GM03348 (cell line): ENCODE data around the gene NKX2-2.
"Not testable (repeated sequence)": the region's sequence is repeated elsewhere in the genome, so short reads cannot be mapped to it uniquely, and the experiment has no call there.

Source experiments
- DNase-seq: peaks from one replicate; pipeline ENCODE4 v3.0.0; 2012; ENCODE audit warnings: low spot score

The NKX2-2 gene

DNA sequence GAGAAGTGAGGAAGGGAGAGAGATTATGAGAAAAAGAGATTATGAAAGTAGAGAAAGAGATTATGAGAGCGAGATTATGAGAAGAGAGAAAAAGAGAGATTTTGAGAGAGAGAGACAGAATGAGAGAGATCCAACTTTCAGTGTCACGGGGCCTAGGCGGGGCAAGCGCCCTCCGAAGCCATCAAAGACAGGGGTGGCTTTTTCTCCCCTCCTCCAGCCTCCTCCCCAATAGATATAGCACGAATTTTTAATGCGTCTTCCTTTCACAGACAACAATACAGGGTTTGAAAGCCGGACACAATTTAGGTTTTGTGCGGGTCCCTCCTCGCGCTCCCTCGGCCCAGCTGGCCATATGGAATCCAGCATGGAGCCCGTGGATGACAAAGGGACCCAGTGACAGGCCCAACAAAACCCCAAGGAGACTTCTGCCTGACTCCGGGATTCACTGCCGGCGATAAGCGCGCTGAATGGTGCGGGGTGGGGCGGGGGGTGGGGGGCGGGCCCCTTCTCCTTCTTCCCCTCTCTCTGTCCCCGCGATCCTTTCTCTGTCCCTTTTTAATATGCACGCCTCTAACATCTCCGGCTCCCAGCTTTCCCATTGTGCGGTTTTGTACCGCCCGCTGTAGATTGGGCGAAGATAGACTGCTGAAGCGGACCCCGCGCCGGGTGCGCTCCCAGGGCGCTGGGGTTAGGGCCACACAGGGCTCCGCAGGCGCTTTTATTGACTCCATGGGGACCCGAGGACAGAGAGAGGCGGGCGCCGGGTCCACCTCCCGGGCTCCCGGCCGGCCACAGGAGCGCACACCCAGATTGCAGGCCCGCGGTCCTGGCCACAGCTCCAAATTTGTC lies 5.4 kb downstream of the NKX2-2 start:
- DNase-seq: no peak

DNA sequence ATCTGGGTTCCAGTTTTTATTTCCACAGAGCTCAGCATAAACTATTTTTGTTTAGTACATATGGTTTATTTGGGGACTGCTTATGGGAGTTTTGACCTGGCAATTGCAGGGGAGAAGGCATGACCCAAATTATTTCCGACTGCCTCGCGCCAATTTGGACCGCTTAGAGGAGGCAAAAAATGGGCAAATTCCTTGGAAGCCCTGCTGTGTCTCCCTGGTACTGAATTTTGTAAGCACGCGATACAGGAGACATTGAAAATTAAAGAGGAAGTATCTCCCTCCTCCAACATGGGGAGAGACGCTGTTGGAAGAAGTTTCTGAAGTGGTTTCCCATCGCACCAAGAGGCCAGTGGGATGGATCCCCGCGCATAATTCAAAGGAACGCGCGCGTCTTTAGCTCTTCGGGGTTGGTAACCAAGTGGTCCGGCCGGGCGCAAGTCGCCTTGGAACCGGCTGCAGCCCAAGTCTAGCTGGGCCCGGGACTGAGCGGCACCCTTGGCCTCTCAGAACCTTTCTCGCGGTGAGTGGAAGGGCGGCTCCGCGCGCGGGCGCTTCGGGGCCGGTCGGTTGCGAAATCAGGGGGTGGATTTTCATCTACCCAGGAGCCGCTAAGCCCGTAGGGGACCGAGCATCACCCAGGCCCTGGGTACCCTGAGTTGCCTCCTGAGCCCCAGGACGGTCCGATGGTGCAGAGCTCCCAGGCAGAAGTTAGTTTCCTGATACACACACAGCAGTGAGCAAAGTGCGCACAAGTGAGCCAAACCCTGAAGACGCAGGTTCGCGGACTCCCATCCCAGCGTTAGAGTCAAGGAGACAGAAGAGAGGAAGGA lies 6.2 kb downstream of the NKX2-2 start:
- no peak for DNase-seq

DNA sequence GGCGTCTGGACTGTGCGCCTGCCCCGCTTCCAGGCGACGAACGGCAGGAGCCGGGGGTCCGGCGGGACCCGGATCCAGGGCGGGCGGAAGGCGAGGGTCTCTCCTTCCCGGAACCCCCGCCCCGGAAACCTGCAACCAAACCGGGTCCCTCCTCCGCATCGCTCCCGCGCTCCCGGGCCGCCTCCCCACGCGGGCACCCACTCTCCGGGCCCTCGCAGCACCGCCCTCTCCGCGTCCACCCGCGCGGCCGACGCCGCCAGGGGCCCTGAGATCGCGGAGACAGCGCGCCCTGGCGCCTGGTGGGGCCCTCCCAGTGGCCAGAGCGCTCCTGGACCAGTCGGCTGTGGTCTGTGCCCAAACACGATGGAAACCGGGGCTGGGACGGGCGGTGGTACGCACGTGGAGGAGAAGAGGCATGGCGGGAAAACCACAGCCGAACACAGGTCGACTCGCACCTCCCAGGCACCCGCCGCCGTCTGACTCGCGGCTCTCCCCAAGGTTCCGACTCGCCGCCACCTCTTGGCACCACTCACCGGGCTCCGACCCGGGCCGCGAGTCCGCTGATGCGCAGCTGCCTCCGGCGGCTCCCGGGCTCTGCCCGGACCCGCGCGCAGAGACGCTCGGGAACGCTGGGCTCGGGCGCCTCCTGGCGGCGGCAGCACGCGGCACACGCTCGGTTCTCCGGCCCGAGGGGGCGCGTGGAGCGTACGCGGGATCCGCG lies 7.9 kb downstream of the NKX2-2 start:
- peak; percentile 91 for DNase-seq

DNA sequence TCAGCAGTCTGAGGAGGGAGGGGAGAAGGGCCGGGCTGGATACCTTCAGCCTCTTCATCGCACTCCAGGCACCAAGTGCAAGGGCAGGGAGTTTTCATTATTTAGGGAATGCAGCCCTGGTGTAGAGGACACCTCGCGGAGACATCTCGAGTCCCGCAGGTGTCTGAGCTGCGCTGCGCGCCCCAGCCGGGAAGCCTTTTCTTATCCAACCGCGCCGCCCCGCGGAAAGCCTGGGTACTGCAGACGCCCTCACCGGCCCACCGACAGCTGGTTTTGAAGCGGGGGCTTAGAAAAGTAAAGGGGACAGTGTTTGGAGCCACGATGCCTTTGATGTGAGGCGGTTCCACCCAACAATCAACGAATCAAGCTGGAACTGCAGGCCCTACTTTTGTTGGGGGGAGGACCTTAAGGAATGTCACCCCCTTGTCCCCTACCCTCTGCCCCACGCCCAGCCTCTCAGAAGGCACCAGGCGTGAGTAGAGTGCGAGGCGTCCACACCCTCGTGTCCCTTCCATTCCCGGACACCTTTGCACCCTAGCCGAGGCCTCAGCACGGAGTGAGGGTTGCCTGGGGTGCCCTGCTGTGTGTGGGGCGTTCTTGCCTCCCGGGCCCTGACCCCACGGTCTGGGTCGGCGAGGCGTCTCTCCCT lies 8.6 kb downstream of the NKX2-2 start:
- DNase-seq: peak; percentile 84

- DNase-seq: no peak
These were observed 9.5 kb downstream of the NKX2-2 start for GRCh38 chr20:21504323-21504722.

GRCh38 chr20:21503345-21503744 lies 10.5 kb downstream of the NKX2-2 start:
- no peak for DNase-seq

DNA sequence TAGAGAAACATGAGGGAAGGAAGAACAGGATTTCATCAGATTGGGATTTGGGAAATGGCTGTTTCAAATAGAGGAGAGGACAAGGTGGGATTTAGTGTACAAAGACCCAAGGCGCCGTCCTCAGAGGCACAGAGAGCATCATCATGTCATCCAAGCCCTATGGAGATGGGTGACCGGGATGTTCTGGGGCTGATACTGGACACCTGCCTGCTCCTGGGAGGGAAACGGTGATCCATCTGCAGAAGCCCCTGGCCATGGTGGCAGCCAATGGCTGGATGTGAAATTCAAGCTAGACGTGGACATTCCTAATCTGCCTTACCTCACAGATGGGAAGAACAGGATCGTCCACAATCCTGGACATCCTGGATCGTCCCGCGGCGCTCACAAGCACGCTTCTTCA lies 12.7 kb downstream of the NKX2-2 start:
- DNase-seq: no peak

DNA sequence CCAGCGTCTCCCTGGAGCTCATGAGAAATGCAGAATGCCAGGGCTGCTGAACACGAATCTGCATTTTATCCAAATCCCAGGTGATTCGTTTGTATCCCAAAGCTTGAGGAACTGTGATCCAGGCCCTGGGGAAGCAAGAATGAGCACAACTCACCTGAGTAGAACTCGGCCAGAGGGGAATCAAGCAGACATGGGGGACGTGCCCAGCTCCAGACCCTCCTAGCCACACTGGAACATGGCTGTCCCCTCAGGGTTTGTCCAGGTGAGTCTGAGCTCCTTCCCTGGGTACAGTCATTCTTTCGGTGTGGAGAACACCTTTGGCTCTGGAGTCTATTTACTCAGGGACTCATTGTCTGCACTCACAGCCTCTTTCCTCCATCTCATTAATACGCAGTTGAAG lies 13.3 kb downstream of the NKX2-2 start:
- no peak for DNase-seq

DNA sequence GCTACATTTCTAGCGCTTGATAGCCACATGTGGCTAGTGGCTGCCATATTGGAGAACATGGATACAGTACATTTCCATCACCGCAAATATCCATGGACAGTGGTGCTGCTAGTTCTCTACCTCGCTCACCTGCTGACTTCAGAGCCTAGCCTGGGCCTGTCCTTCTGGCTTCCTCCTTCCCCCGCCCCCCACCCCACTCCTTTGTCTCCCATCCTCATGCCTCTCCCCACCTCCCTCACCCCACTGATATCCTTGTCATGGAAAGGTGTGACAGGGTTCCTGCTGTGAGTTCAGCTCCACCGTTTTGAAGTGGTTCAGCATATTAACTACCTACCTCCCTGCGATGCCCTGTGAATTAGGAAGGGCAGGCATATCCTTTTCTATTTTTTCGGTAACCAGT lies 14.2 kb downstream of the NKX2-2 start:
- DNase-seq: no peak

DNA sequence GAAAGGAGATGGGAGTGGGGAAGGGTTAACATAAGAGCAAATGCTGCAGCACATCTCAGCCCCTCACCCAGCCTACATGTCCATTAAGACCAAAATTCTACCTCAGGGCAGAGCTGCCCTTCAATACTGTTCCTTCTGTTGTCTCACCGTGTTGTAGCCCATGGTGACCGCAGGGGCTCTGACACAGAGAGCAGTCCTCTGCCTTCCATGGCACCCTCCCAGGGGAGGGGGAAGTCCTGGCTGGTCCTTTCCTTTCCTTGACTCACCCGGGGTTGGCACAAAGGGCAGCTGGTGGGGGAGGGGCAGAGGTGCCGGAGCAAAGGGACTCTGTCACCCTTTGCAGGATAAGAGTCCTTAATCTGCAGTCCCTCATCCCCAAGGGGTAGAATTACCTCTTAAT lies 15.2 kb downstream of the NKX2-2 start:
- no peak for DNase-seq

- no peak for DNase-seq
These were observed 15.7 kb downstream of the NKX2-2 start for GRCh38 chr20:21498195-21498594.

DNA sequence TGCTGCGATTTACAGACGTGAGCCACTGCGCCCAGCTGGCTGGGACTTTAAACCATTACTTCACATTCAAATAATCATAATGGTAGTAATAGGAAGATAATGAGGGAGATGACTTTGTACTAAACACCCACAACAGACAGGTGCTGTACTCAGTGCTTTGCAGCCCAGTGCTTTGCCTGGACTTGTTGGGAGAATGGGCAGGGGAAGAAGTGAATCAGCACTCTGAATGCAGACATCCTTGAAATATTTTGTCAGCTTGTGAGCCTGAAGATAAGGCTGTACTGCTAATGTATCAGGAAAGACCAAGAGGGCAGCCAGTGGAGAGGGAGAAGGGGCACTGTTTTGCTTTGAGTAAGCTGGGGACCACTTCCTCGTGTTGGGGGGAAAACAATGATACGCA lies 17.4 kb downstream of the NKX2-2 start:
- no peak for DNase-seq

- no peak for DNase-seq
These were observed 20.8 kb downstream of the NKX2-2 start for GRCh38 chr20:21493049-21493448.

- DNase-seq: no peak
These were observed 23.8 kb downstream of the NKX2-2 start for GRCh38 chr20:21490105-21490504.

DNA sequence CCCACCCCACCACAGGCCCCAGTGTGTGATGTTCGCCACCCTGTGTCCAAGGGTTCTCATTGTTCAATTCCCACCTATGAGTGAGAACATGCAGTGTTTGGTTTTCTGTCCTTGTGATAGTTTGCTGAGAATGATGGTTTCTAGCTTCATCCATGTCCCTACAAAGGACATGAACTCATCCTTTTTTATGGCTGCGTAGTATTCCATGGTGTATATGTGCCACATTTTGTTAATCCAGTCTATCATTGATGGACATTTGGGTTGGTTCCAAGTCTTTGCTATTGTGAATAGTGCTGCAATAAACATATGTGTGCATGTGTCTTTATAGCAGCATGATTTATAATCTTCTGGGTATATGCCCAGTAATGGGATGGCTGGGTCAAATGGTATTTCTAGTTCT lies 33.7 kb downstream of the NKX2-2 start:
- DNase-seq: not testable (repeated sequence)

DNA sequence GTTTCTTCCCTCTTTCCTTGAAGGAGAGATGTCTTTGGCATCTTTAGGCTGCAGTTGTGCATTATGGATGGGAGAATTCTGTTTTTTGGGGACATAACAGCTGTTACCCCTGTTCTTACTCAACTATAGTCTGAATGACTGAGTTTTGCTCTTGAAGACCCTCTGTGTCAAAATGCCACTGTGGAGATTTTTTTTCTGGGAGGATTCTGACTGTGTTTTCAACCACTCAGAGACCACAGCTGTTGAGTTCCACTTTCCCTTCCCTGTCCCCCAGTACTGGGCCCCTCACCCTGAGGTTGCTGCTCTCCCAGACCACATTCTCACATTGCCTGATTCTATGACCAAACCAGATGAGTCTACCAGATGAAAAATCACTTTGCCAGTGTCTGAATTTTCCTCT lies 48.1 kb downstream of the NKX2-2 start:
- no peak for DNase-seq

DNA sequence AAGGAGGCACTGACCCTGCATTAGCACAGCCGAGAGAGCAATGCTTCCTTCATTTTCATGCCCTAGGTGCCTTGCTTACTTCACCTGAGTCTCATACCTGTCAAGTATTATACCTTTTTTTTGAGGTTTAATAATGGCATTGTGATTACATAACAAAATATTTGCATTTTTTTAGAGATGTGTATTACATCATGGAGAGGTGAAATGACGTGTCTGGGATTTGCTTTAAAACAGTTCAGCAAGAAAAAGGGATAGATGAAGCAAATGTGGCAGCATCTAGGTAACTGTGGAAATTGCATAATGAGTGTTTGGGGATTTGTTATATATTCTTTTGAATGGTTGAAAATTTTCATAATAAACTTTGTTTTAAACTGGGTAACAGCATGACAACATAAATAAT lies 48.9 kb downstream of the NKX2-2 start:
- no peak for DNase-seq
